NCI-H748 (cell line): ENCODE data around the gene PRKD2.
A peak's percentile ranks its signal among the peaks of the same experiment; 100 is the strongest.
"Not testable (repeated sequence)": the region's sequence is repeated elsewhere in the genome, so short reads cannot be mapped to it uniquely, and the experiment has no call there.

Experiments
- DNase-seq: peaks from one replicate; lab custom pipeline; 2025; ENCODE audit not compliant: unreplicated experiment; lab: John Stamatoyannopoulos, UW

The PRKD2 gene

DNA sequence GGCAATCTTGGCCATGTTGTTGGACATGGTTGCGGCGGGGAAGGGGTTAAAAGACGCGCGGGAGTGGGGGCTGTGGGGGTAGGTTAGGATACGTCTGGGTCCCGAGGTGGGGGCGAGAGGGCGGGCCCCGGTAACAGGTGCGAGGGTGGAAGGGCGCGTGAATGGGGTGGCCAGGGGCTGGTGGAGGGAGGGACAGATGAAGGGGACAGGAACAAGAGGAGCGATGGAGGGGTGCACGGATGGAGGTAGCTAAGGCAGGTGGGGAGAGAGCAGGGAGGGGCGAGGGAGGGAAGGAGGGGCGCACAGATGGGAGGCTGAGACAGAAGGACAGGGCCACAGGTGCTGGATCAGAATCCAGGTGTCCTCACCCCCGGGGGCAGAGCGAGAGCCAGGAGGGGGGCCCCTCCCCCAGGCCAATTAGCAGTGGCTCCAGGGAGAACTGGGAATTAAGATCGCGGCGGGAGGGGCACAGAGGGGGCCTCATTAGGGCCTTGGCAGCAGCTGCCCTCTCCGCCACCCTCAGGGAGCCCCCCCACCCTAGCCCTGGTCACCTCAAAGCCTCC is 82.2 kb downstream of the PRKD2 start:
- peak; percentile 73 for DNase-seq

DNA sequence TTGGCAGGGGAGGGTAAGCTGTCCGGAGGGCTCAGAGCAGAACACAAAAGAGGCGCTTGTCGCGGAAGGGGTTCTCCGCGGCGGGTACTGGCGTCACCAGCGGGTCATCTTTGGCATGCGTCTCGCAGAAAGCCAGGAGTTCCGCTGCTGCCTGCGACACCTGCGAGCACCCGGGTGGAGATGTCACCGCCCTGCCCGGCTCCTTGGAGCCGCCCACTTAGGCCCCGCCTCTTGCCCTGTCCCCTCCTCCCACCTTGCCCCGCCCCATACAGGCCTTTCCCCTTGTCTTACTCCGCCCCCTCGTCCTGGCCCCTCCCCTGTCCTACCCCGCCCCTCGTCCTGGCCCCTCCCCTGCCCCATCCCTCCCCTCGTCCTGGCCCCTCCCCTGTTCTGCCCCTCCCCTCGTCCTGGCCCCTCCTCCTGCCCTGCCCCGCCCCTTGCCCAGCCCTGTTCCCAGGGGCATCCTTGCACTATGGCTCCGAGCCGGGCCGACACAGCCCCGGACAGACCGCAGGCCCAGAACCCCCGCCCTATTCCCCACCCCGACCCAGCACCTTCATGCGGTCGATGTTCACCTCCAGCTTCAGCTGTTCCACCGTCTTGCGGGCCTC is 82.8 kb downstream of the PRKD2 start:
- DNase-seq: peak; percentile 85

DNA sequence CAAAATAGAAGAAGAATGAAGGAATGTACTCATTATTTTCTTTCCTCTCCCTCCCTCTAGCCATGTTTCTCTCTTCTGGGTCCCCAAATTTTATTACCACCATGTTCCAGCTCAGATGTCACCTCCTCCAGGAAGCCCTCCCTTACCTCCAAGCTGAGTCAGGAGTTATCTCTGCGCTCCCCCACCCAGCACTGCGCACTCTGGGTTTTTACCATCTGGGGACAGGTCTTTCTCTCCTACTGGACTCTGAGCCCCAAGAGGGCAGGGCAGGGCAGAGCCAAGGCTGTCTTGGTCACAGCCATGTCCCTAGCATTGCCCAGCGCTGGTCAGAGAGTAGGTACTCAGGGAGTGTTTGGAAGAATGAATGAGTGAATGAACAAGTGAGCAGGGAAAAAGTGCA is 83.8 kb downstream of the PRKD2 start:
- no peak for DNase-seq

DNA sequence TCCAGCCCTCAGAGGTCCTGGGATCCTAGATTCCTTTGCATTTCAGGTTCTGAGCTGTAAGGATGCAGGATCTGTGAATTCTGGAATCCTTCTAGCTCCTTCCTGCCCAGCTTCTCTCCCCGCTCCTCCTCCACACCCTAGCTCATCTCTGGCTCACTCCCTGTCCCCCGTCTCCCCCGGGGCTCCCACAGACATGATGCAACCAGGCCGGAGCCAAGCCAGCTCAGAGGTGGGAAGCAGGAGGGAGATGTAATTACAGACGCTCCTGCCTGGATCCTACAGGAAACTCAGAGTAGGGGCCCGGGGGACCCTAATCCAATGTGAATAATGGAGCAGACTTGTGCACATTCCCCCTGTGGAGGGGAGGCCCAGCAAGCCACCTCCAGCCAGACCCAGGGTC is 85.4 kb downstream of the PRKD2 start:
- DNase-seq: no peak

- DNase-seq: no peak
These were observed 86.2 kb downstream of the PRKD2 start for GRCh38 chr19:46630586-46631205.

DNA sequence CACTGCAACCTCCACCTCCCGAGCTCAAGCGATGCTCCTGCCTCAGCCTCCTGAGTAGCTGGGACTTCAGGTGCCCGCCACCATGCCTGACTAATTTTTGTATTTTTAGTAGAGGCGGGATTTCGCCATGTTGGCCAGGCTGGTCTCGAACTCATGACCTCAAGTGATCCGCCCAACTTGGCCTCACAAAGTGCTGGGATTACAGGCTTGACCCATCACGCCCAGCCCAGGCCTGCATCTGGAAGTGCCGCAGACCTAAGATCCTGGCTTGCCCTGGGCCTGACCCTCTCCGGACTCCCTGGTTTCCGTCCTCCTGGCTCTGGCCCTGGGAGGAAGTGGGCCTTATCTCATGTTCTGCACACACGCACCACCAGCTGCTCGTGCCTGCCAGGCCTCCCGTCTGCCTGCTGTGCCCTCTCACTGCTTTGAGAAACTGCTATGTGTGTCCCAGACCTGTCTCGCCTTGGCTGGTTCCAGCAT is 87.3 kb downstream of the PRKD2 start:
- no peak for DNase-seq

DNA sequence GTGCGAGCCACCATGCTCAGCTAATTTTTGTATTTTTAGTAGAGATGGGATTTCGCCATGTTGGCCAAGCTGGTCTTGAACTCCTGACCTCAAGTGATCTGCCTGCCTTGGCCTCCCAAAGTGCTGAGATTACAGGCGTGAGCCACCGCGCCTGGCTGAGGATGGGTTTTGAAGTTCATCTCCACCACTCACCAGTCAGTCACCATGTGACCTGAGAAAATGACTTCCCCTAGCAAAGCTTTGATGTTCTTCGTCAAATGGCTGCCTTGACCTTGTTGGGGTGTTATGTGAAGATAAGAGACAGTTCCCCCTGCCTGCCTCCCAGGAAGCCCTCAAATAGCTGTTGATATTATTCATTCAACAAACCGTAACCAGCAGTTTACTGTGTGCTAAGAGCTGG is 87.9 kb downstream of the PRKD2 start:
- not testable (repeated sequence) for DNase-seq

- DNase-seq: no peak
These were observed 90.5 kb downstream of the PRKD2 start for GRCh38 chr19:46626446-46626845.

GRCh38 chr19:46625731-46626130 is 91.2 kb downstream of the PRKD2 start:
- DNase-seq: no peak

DNA sequence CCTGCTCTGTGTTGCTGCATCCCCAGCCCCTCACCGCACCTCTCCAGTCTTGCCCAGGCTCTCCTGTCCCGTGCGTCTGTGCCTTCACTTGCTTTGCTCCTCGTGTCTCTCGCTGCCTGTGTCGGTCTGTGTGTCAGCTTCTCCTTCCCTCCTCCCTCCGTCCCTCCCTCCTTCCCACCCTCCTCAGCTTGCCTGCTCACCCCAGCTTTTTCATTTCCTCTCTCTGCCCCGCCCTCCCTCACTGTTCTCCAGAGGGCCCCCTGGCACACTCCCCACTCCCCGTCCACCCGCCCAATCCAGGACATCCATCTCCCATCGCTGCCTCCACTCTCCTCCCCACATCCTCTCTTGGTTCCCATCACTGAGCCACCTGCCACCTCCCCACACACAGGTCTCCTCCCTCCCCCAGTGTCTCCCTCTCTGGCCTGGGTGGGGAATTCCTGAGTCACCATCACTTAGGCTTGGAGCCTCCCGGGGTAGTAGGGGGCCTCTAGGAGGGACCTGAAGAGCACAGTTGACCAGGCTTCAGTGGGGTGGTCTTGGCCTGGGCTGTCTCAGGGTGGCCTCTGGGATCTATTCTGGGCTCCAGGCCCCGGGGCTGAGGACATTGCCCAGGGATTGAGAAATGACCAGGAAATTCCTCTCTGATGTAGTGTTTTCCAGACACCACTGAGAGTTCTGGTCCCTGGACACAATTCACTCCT is 91.8 kb downstream of the PRKD2 start, which contains the start of gene PTGIR:
PTGIR (minus strand) TSS at position 132 of the 704 bp plus-strand sequence. CDS start 864 bp downstream, outside the sequence.
- no peak for DNase-seq
